ENCODE results near the gene BCAR1. TPM values are rescaled to one million over a fixed set of nuclear protein-coding genes. Genes with fewer than 3 reads are reported as not detected.

BCAR1 gene
- total and polyA plus RNA-seq, 8 donors, result 30.1 to 66.7 (median 48.9) TPM

DNA sequence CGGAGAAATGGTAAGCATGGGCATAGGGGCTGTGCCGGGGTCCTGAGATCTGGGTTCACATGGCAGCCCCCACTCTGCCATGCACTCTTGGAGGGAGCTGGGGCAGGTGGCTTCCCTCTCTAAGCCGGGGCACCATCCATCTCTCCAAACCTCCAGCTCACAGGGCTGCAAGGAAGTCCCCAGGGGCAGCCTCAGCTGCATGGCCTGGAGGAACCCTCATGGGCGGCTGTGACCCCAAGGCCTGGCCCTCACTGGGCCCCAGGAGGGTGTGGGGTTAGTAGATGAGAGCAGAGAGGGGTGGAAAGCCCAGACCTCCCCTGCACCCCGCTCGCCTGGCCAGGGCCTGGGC lies 47.0 kb downstream of the BCAR1 start:
- ATAC-seq, result peak in 2 of 4 donors; percentile 1
- Histone ChIP-seq H3K4me3 (peak overlapping the region in 1 of 4 donors; percentile 47), H3K4me1 (peaks cover 0 to 10% (median 7%) of the 10 kb centered on the region in 3 donors), H3K36me3 (peaks cover 0 to 9% (median 0%) of the 10 kb centered on the region in 3 donors), H3K27me3 (no peaks in the 10 kb centered on the region), H3K27ac (peak overlapping the region in 1 of 4 donors; percentile 70), H3K9me3 (no peaks in the 10 kb centered on the region)
- TF ChIP-seq, protein P1, sequence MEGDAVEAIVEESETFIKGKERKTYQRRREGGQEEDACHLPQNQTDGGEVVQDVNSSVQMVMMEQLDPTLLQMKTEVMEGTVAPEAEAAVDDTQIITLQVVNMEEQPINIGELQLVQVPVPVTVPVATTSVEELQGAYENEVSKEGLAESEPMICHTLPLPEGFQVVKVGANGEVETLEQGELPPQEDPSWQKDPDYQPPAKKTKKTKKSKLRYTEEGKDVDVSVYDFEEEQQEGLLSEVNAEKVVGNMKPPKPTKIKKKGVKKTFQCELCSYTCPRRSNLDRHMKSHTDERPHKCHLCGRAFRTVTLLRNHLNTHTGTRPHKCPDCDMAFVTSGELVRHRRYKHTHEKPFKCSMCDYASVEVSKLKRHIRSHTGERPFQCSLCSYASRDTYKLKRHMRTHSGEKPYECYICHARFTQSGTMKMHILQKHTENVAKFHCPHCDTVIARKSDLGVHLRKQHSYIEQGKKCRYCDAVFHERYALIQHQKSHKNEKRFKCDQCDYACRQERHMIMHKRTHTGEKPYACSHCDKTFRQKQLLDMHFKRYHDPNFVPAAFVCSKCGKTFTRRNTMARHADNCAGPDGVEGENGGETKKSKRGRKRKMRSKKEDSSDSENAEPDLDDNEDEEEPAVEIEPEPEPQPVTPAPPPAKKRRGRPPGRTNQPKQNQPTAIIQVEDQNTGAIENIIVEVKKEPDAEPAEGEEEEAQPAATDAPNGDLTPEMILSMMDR (IDR thresholded peaks at IDR 0.05), result no peak
- intact Hi-C loops (cut with DNase I), result no loop called here
- 81 to 94% methylated on average over 4 to 6 of the region's 6 CpGs for WGBS, 2 donors
- peak in 4 of 6 donors; percentile 26 to 82 (median 56) for DNase-seq
- no peak for FAIRE-seq

DNA sequence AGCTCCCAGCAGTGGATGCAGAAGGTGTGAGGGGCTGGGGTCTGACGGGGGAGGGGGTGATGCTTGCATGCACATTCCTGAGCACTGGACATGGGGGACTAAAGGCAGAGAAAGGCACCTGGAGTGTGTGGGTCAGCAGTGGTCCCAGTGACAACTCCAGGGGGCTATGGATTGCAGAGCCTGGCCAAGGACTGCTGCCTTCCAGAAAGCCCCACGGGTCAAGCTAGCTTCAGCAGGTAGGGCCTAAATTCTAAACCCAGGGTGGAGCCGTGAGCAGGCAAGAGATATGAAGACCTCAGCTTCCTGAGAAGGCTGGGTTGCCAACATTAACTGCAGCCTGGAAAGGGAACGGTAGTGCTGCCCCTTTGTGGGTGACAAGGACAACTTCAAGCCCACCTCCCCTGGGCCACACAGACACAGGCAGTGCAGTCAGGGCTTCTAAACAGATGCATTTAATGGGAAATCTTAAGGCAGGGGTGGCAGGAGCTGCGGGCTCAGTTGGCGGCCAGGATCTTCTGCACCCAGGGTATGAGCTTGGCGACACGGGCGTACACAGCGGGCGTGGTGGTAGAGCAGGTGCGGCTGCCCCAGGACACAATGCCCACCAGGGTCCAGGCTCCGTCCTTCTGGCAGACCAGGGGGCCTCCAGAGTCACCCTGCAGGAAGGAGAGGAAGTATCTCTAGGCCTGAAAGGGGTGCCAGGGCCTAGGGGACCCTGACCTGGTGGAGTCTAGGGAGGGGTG lies 47.6 kb downstream of the BCAR1 start:
- Histone ChIP-seq H3K36me3 (peaks cover 0 to 9% (median 0%) of the 10 kb centered on the region in 3 donors), H3K9me3 (no peaks in the 10 kb centered on the region), H3K4me3 (peak overlapping the region in 1 of 4 donors; percentile 47), H3K27me3 (no peaks in the 10 kb centered on the region), H3K4me1 (peaks cover 0 to 9% (median 7%) of the 10 kb centered on the region in 3 donors), H3K27ac (peak overlapping the region in 2 of 4 donors; percentile 22 to 70)
- ATAC-seq (no peak), DNase-seq (peak in 5 of 6 donors; percentile 52 to 83 (median 61)), FAIRE-seq (no peak)
- 69 to 70% methylated on average over 13 of the region's 13 CpGs for WGBS, 2 donors
- TF ChIP-seq, protein P1 (IDR thresholded peaks at IDR 0.05), result no peak
- intact Hi-C loops (cut with DNase I), result no loop called here

DNA sequence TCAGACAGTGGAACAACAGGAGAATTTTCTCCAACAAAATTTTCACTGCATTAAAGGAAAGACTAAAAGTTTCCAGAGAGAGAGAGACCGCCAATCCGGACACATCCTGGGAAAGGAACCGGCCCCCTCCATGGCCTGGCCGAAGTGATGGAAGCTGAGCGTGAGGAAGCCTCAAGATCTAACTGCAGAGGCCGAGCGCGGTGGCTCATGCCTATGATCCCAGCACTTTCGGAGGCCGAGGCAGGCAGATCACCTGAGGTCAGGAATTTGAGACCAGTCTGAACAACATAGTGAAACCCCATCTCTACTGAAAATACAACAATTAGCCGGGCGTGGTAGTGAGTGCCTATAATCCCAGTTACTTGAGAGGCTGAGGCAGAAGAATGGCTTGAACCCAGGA lies 48.3 kb downstream of the BCAR1 start:
- peaks cover 0 to 9% (median 0%) of the 10 kb centered on the region in 3 donors for H3K36me3 ChIP-seq
- H3K27me3 ChIP-seq, result no peaks in the 10 kb centered on the region
- intact Hi-C loops (cut with DNase I), result no loop called here
- peaks cover 0 to 6% (median 2%) of the 10 kb centered on the region in 3 donors for H3K4me1 ChIP-seq
- H3K27ac ChIP-seq, result peak overlapping the region in 1 of 4 donors; percentile 70
- FAIRE-seq, result no peak
- DNase-seq, result peak in 5 of 6 donors; percentile 38 to 70 (median 54)
- peak overlapping the region in 1 of 4 donors; percentile 47 for H3K4me3 ChIP-seq
- no peak for ATAC-seq
- H3K9me3 ChIP-seq, result no peaks in the 10 kb centered on the region
- TF ChIP-seq, protein P1 (IDR thresholded peaks at IDR 0.05), result no peak
- WGBS, 2 donors, result 80 to 84% methylated on average over 12 of the region's 12 CpGs

DNA sequence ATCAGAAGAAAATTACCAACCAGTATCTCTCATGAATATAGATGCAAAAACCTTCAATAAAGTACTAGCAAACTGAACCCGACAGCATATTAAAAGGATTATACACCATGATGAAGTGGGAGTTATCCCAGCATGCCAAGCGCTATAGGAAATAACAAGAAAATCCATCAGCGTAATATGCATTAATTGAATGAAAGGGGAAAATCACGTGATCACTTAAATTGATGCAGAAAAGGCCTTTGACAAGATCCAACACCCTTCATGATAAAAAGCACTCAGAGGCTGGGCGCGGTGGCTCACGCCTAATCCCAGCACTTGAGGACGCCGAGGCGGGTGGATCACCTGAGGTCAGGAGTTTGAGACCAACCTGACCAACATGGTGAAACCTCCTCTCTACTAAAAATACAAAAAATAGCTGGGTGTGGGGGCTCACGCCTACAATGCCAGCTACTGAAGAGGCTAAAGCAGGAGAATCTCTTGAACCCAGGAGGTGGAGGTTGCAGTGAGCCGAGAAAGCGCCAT lies 49.3 kb downstream of the BCAR1 start:
- H3K27ac ChIP-seq, result peak overlapping the region in 1 of 4 donors; percentile 70

More for the DNA sequence above, 49.3 kb downstream of the BCAR1 start:
- intact Hi-C loops (cut with DNase I), result no loop called here
- FAIRE-seq (no peak), DNase-seq (peak in 5 of 6 donors; percentile 14 to 50 (median 40)), ATAC-seq (no peak)
- Histone ChIP-seq H3K36me3 (peaks cover 0 to 9% (median 0%) of the 10 kb centered on the region in 3 donors), H3K4me1 (no peaks in the 10 kb centered on the region), H3K4me3 (peak overlapping the region in 1 of 4 donors; percentile 47), H3K27me3 (no peaks in the 10 kb centered on the region), H3K9me3 (no peaks in the 10 kb centered on the region)
- whole genome bisulfite sequencing, 2 donors, result 83 to 90% methylated on average over 13 of the region's 13 CpGs
- TF ChIP-seq, protein P1 (IDR thresholded peaks at IDR 0.05), result no peak

Data from pancreas (tissue), 10 donors.